Activated CD8-positive, alpha-beta memory T cell treated with anti-CD3 and anti-CD28 coated beads for 1 hour (primary cell): Measurements from ENCODE around the gene PIK3R3.
A peak's percentile ranks its signal among the peaks of the same experiment; 100 is the strongest.

ENCODE experiments used
- DNase-seq, 2 donors: peaks; one replicate each; pipeline ENCODE4 v3.0.0-alpha.2; 2020; ENCODE audit warnings: low read depth in 1 of 2; ENCODE audit errors: extremely low read depth in 1 of 2

Gene PIK3R3

DNA sequence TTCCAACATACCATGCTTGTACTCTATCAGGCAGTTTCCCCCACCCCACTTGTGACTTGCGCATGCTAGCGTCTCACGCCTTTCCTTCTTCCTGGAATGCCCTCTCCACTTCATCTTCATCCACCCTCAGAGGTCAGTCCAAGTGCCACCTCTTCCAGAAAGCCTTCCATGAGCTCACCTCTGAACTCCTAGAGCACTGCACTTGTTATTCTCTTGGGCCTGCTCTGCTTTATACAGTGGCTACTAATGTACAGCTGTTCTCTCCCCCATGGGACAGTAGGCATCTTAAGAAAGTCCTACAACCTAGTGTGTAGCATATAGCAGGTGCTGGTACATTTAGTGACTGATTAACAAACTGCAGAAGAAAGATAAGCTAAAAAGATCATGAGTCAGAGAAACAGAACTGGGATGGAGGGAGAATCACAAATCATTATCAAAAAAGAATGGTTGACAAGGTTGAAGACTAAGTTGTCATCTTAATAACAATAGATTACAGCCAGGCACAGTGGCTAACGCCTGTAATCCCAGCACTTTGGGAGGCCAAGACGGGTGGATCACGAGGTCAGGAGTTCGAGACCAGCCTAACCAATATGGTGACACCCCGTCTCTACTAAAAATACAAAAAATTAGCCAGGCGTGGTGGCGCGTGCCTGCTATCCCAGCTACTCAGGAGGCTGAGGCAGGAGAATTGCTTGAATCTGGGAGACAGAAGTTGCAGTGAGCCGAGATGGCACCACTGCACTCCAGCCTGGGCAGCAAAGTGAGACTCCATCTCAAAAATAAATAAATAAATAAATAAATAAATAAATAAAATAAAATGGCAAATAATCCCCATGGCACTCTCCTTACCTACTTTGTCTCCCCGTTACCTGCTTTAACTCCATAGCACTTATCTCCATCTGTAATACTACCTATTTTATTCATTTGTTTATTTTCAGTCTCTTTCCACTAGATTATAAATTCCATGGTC is 26.2 kb upstream of the PIK3R3 start:
- DNase-seq: no peak

- no peak for DNase-seq
Observed at GRCh38 chr1:46157916-46158311, 25.5 kb upstream of the PIK3R3 start.

DNA sequence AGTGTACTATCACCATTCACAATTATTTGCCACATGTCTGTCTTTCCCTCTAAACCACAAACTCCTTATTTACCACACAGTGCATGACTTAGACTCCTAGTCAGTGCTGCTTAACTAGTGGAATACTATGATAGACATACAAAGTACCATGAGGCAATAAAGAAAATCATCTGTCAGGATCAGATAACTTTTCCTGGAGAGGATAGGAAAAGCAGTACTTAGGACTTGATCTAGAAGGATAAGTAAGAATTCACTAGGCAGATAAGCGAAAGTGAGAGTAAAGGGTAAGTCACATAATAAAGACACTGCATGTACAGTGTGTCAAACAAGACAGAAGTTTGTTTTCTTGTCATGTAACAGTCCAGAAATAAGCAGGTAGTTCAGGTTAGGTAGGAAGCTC is 21.3 kb upstream of the PIK3R3 start:
- DNase-seq: no peak

GRCh38 chr1:46153228-46153627 is 20.8 kb upstream of the PIK3R3 start:
- no peak for DNase-seq

- no peak for DNase-seq
Observed at GRCh38 chr1:46152016-46152415, 19.6 kb upstream of the PIK3R3 start.

DNA sequence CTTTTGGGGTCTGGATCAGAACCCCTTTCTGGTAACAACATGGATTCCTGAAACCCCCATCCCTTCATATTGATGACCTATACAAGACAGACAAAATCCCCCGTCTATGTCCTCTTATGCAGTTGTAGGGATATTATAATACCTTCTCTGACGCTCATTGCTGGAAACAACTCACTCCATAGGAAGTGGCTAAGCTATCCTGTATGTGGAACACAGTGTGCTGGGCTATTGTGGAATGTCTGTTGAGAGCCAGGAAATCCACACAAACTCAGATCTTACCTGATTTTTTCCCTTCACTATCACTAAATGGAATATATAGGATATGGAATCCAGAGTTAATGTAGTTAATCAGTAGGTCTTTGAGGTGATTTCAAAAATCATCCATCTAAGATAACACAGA is 17.7 kb upstream of the PIK3R3 start:
- DNase-seq: no peak

DNA sequence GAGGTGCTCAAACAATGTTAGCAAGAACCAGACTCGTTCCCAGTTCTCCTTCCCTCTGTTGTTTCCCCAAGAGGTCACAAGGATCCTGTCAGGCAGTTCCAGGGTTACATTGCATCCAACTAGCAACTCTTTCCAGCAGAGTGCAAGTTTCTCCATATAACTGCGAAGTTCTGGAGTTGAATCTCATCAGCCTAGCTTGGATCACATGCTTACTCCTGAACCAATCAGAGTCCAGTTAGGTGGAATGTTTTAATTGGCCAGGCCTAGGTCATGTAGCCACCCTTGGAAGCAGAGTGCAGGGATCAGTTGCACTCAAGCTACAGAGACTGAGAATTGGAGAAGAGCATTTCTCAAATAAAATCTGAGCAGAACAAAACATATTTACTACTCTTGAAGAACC is 15.9 kb upstream of the PIK3R3 start:
- DNase-seq: no peak

GRCh38 chr1:46137916-46138315 is 5.5 kb upstream of the PIK3R3 start:
- DNase-seq: no peak

GRCh38 chr1:46136711-46137110 is 4.3 kb upstream of the PIK3R3 start:
- DNase-seq: no peak

DNA sequence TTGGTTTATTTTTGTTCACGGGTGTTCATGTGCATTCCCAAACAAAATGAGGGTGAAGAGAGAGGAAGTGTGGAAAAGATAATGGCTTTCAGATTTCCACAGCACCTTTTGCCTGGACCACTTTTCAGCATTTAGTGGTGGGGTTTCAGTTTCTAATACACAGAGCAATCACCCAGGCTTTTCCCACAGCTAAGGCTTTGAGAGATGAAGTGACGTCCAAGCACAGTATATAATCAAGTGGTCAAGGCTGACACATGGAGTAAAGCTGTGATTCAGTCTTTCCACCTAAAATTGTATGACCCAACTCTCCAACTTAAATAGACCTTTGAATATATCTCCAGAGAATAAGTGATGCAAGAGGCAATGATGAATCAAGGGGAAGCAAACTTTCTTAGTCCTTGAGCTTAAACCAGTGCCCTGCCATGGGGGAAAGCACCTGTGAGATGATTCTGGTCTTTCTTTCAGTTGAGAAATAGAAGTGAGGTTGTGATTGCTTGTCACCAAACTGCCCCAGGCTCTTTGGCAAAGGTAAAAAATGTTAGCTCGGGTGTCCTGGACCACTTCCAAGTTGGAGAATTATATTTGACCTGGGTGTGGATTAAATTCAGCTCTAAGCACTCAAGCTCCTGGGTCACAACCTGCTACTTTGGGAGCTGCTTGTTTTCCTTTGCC is 2.4 kb upstream of the PIK3R3 start:
- DNase-seq: no peak

DNA sequence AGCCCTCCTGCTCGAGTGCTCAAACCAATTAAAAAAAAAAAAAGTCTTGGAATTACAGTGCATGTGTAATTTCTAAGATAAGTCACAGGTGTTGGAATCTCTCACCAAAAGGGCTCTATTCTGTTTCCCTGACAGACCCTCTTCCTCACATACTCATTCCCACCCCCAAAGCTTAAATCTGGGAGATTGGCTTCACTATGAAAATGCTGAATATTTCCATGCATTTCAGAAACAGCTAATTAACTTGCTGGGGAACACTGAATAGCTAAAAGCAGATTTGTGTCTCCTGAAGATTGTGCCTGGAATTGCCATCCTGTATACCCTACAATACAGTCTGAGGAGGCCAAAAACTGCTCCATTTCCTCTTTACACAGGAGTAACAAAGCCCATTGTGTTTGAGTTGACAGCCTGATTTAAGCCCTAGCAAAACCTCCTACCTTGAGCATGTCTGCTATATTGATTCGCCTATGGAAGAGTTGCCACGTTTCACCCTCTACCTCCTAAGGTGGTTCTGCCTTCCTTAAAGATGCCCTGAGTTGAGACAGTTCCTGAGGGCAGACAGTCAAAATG is 1.4 kb upstream of the PIK3R3 start:
- no peak for DNase-seq

- peak in 1 of 2 donors; percentile 18 for DNase-seq
Observed at GRCh38 chr1:46133181-46133658, 791 bp upstream of the PIK3R3 start.

DNA sequence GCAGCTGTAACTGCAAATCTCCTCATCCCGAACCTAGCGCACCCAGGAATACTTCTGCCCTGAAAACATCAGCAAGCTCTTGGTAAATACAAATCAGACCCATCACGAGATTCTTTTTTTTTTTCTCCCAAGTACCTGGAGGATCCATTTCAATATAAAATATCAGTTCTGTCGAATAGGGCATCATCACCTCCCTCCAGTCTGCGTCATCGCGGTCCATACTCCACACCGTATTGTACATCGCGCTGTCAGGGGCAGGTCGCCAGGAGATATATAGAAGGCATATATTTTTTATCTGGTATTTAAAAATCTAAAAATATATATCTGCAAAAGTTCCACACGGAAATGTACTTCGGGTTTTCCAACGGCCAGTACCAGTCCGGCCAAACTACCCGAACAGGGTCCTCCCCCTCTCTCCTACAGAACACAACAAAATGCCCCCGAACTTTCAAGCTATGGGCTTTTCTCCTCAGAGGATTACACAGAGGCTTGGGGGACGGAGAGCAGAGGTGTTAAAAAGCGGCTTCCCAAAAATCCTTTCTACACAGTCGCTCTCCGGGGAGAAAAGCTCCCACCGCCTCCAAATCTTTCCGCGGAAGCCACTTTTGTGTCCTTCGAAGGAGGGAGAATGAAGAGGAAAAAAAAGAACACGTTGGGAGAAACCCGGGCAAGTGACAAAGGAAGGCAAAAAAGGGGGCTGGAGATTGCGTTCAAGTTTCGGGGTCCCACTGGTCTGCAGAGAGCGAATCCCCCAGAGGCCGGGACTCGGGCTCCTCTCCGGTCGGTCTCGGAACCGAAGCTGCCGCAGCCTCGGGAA is 509 bp downstream of the PIK3R3 start:
- no peak for DNase-seq

DNA sequence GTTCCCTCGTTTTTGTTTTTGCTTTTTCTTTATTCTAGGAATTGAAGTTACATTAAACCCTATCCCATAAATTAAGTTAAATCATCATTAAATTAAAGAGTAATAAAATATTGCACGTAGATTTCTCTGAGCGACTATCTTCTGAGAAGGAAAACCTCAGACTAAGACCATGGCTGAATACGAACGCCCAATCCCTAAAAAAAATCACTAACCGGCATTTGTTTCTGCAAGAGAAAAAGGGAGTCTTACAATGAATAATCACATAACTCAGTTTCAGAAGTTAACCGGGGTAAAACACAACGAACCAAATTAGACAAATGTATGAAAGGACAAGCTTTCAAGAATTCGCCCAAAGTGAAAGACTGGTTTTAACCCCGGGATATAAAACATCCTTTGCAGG is 1.3 kb downstream of the PIK3R3 start:
- DNase-seq: no peak

DNA sequence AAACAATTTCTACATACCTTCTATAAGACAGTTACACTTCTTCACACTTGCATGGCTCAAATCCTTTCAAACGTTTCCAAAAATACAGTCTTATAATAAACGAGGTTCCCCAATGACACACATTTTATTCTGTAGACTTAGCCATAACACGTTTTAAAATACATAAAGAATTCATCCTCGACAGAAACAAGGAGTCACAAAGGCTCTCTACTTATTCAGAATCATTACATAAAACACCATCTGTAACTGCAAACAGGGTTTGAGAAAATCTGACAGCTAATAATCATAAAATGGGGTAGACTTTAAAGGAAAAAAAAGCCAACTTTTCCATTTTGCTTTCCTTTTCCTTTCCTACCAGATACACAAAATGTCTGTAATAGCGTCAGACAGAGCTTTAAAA is 1.8 kb downstream of the PIK3R3 start:
- no peak for DNase-seq

- no peak for DNase-seq
Observed at GRCh38 chr1:46130121-46130520, 2.3 kb downstream of the PIK3R3 start.

GRCh38 chr1:46128344-46128743 is 4.1 kb downstream of the PIK3R3 start:
- DNase-seq: no peak

DNA sequence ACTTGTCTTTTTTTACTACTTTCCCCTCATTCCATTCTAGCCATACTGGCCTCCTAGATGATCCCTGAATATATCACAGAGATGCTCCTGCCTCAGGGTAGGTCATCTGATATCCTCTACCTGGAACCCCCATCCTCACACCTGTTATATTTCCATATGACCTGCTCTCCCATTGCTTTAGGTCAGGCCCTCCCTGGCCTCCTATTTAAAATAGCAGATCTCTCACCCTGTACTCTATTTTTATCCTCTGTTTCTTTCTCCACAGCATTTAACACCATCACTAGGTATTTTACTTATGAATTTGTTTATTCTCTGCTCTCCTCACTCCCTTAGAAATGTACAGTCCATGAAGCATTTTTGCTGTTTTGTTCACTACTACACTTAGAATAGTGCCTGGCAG is 13.6 kb downstream of the PIK3R3 start:
- no peak for DNase-seq

- DNase-seq: no peak
Observed at GRCh38 chr1:46117810-46118494, 14.5 kb downstream of the PIK3R3 start.

GRCh38 chr1:46114925-46115603 is 17.4 kb downstream of the PIK3R3 start:
- no peak for DNase-seq
